Karpas-422 (cell line): ENCODE data around the gene GCH1. TPM values are rescaled to one million over a fixed set of nuclear protein-coding genes. Genes with fewer than 3 reads are reported as not detected.

Experiments
- DNase-seq: peaks from one replicate; pipeline ENCODE4 v3.0.0-alpha.2; 2015
- H2AFZ ChIP-seq: fragments of 200-600 bp; sonication (generic); 2 replicates; pipeline ENCODE4 v1.6.1; 2014; ENCODE audit warnings: antibody characterized with exemption, low read length, mixed read lengths
- H3K27ac ChIP-seq: fragments of 200-600 bp; sonication (generic); 2 replicates; pipeline ENCODE4 v1.5.1; 2014; ENCODE audit warnings: mild to moderate bottlenecking, low read length, moderate library complexity
- H3K27me3 ChIP-seq: fragments of 200-600 bp; sonication (generic); 2 replicates; pipeline ENCODE4 v1.6.1; 2014; ENCODE audit warnings: low read length, mixed read lengths
- H3K36me3 ChIP-seq: fragments of 200-600 bp; sonication (generic); 2 replicates; pipeline ENCODE4 v1.6.1; 2014; ENCODE audit warnings: low read length, mixed read lengths; ENCODE audit not compliant: insufficient read depth
- H3K4me1 ChIP-seq: fragments of 200-600 bp; sonication (generic); 2 replicates; pipeline ENCODE4 v1.6.1; 2014; ENCODE audit warnings: mild to moderate bottlenecking, low read length, mixed read lengths
- H3K4me2 ChIP-seq: fragments of 200-600 bp; sonication (generic); 2 replicates; pipeline ENCODE4 v1.6.1; 2014; ENCODE audit warnings: low read length, low read depth, mild to moderate bottlenecking; ENCODE audit not compliant: poor library complexity, severe bottlenecking
- H3K4me3 ChIP-seq: fragments of 200-600 bp; sonication (generic); 2 replicates; pipeline ENCODE4 v1.5.1; 2014; ENCODE audit warnings: mild to moderate bottlenecking, antibody characterized with exemption, low read length, mixed read lengths
- H3K79me2 ChIP-seq: fragments of 200-600 bp; sonication (generic); 2 replicates; pipeline ENCODE4 v1.6.1; 2014; ENCODE audit warnings: mild to moderate bottlenecking, low read length, mixed read lengths
- H3K9ac ChIP-seq: fragments of 200-600 bp; sonication (generic); 2 replicates; pipeline ENCODE4 v1.6.0; 2014; ENCODE audit warnings: low read length
- H3K9me2 ChIP-seq: fragments of 200-600 bp; sonication (generic), shearing (Covaris generic); replicated peaks from 2 replicates; pipeline ENCODE4 v1.6.0; 2014; ENCODE audit warnings: mild to moderate bottlenecking, low read length, moderate library complexity; ENCODE audit not compliant: insufficient read depth
- H3K9me3 ChIP-seq: fragments of 300-700, 200-600 bp; sonication (generic); 2 replicates; pipeline ENCODE4 v1.6.1; 2014; ENCODE audit warnings: low read length, mixed read lengths
- H4K20me1 ChIP-seq: fragments of 200-600 bp; sonication (generic); 2 replicates; pipeline ENCODE4 v1.6.1; 2014; ENCODE audit warnings: mild to moderate bottlenecking, antibody characterized with exemption, low read length, low read depth; ENCODE audit not compliant: insufficient read depth
- total RNA-seq: library from RNA; depleted of rRNA; stranded (reverse); fragments of >200 nt; shearing (Covaris generic); gene quantifications from 2 replicates; pipeline ENCODE4 v1.2.3, GENCODE V29; 2014; ENCODE audit warnings: low replicate concordance

GCH1 gene
- total RNA-seq, 1 experiment from 2014 or later = 174 TPM

GRCh38 chr14:54823757-54824549 is 78.7 kb downstream of the GCH1 start:
- no peaks in the 10 kb centered on the region for H3K27me3 ChIP-seq

DNA sequence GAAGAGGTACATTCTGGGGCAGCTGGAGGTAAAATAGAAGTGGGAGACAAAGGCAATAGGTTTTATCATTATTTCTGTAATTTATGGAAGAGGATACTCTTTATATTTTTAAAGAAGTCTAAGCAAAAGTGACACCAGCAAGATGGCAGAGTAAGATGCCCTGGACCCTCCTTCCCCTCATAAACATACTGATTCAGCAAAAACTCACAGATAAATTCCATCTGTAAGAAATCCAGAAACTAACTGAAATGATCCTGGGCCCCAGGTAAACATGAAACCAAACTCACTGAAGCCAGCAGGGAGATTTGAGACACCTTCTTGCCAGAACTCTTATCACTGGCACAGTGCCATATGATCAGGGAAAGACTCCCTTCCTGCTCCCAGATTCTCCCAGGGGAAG is 79.9 kb downstream of the GCH1 start:
- Histone ChIP-seq H3K9ac (no peak overlapping the region), H3K4me3 (no peak overlapping the region), H3K27ac (peak overlapping the region; percentile 3; the same call in 1 of the 2 replicates), H3K27me3 (no peaks in the 10 kb centered on the region), H3K9me3 (peaks cover 22% of the 10 kb centered on the region), H3K4me2 (no peak overlapping the region), H3K36me3 (peaks cover 18% of the 10 kb centered on the region; the same call in 1 of the 2 replicates), H3K4me1 (peaks cover 8% of the 10 kb centered on the region), H3K9me2 (no peaks in the 10 kb centered on the region), H2AFZ (no peak overlapping the region), H4K20me1 (no peaks in the 10 kb centered on the region), H3K79me2 (no peaks in the 10 kb centered on the region)
- DNase-seq = no peak

More at GRCh38 chr14:54823757-54824549, 78.7 kb downstream of the GCH1 start:
- Histone ChIP-seq H3K4me3 (no peak overlapping the region), H3K9me2 (no peaks in the 10 kb centered on the region), H3K9ac (no peak overlapping the region), H3K4me2 (no peak overlapping the region), H4K20me1 (no peaks in the 10 kb centered on the region), H3K27ac (no peak overlapping the region), H3K79me2 (no peaks in the 10 kb centered on the region), H3K4me1 (peaks cover 21% of the 10 kb centered on the region), H3K9me3 (peaks cover 22% of the 10 kb centered on the region), H2AFZ (no peak overlapping the region), H3K36me3 (peaks cover 18% of the 10 kb centered on the region; the same call in 1 of the 2 replicates)
- no peak for DNase-seq

DNA sequence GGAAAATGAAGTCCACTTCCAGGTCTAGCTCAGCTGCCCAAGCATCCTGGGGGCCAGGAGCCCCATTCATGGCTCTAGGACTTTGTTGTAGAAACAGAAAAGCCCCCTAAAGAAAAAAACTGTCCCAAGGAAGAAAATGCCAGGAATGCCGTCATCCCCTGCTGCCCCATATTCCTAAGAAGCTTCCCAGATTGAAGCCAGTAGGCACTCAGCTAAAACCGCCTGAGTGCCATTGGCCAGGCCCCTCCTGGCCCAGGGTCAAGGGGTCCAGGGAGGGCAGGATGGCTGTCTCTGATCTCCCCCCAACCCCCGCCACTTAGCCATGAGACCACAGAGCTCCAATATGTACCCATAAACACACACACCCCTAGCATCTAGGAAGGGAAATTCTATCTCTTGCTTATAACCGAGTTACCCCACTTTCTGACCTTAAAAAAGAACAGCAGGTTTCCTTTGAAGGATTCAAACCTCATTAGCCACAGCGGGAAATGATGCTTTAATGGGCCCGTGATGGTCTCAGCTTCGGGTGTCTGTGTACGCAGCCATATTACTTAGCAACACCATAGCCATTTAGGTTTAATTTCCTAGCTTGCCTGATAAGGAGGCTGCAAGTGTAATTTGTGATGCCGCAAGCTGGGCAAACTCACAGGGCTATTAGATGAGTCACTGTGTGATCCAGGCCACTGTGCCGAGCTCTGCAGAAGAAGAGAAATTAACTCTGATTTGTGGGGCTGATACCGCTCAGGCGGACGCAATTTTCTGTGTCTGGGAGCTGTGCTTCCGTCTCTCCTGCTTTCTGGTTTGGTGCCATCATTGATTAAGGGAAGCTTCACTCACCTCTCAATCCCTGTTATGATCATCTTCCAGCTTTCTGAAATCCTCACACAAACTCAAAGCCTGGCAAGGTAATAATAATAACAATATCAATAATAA is 84.2 kb downstream of the GCH1 start:
- DNase-seq = no peak
- Histone ChIP-seq H4K20me1 (no peaks in the 10 kb centered on the region), H3K79me2 (no peaks in the 10 kb centered on the region), H3K4me1 (peaks cover 4% of the 10 kb centered on the region), H2AFZ (no peak overlapping the region), H3K4me2 (no peak overlapping the region), H3K27me3 (no peaks in the 10 kb centered on the region), H3K9me3 (peaks cover 3% of the 10 kb centered on the region; the same call in 1 of the 2 replicates), H3K36me3 (peaks cover 9% of the 10 kb centered on the region), H3K9me2 (no peaks in the 10 kb centered on the region), H3K9ac (no peak overlapping the region), H3K27ac (no peak overlapping the region), H3K4me3 (no peak overlapping the region)

DNA sequence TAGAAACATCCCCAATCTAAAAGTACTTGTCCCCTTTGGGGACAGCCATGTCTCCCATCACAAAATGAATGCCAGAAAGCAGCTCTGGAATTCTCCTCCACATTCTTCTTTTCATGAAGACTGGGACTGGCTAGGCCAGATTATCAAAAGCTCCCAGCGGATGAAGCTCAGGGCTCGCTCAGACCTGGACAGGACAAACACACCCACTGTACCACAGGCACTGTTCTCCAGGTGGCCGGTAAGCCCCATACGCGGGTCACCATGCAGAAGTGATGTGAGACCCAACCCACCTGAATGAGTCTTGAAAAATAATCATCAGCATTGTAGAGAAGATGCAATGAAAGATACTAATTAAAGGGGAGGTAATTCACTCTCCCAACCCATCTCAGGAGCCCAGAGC is 85.1 kb downstream of the GCH1 start:
- H3K4me3 ChIP-seq = no peak overlapping the region
- H3K4me2 ChIP-seq = no peak overlapping the region
- H3K9me2 ChIP-seq = no peaks in the 10 kb centered on the region
- no peaks in the 10 kb centered on the region for H3K79me2 ChIP-seq
- no peaks in the 10 kb centered on the region for H4K20me1 ChIP-seq
- no peak overlapping the region for H3K9ac ChIP-seq
- H3K4me1 ChIP-seq = peaks cover 5% of the 10 kb centered on the region
- no peaks in the 10 kb centered on the region for H3K27me3 ChIP-seq
- H3K27ac ChIP-seq = no peak overlapping the region
- DNase-seq = no peak
- no peaks in the 10 kb centered on the region for H3K9me3 ChIP-seq
- peaks cover 9% of the 10 kb centered on the region for H3K36me3 ChIP-seq
- H2AFZ ChIP-seq = no peak overlapping the region

DNA sequence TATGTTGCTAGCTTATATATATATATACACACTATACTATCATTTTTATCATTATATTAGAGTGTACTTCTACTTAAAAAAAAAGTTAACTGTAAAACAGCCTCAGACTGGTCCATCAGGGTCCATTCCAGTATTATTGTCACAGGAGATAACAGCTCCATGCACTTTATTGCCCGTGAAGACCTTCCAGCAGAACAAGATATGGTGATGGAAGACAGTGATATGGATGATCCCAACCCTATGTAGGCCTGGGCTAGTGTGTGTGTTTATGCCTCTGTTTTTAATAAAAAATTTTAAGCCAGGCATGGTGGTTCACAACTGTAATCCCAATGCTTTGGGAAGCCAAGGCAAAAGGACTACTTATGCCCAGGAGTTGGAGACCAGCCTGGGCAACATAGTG is 86.2 kb downstream of the GCH1 start:
- H3K27ac ChIP-seq = no peak overlapping the region
- peaks cover 5% of the 10 kb centered on the region for H3K4me1 ChIP-seq
- DNase-seq = no peak
- no peaks in the 10 kb centered on the region for H3K79me2 ChIP-seq
- H3K36me3 ChIP-seq = peaks cover 9% of the 10 kb centered on the region
- H3K4me2 ChIP-seq = no peak overlapping the region
- no peaks in the 10 kb centered on the region for H4K20me1 ChIP-seq
- no peaks in the 10 kb centered on the region for H3K9me3 ChIP-seq
- no peak overlapping the region for H2AFZ ChIP-seq
- H3K9me2 ChIP-seq = no peaks in the 10 kb centered on the region
- no peaks in the 10 kb centered on the region for H3K27me3 ChIP-seq
- H3K9ac ChIP-seq = no peak overlapping the region
- no peak overlapping the region for H3K4me3 ChIP-seq

DNA sequence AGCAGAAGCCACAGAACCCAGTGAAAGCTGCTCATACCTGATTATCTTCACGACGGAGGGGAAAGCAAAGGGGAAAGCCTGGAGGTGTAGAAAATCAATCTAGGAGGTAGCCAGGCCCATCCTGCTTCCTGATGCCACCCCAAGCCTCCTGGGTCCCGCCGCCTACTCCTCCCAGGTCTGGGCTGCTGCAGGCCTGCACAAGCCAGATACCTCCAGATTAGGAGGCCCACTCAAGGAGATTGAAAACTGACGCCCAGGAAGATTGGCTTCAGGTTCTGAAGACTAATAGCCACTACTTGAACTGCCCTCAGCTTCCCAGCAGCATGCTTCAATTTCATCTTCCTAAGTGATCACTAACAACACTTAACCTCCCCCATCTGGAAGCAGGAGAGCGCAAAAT is 87.1 kb downstream of the GCH1 start:
- Histone ChIP-seq H4K20me1 (no peaks in the 10 kb centered on the region), H3K36me3 (peaks cover 9% of the 10 kb centered on the region), H3K4me3 (no peak overlapping the region), H3K9me3 (no peaks in the 10 kb centered on the region), H3K9ac (no peak overlapping the region), H3K4me2 (no peak overlapping the region), H3K27ac (no peak overlapping the region), H3K79me2 (no peaks in the 10 kb centered on the region), H3K9me2 (no peaks in the 10 kb centered on the region), H2AFZ (no peak overlapping the region), H3K27me3 (no peaks in the 10 kb centered on the region), H3K4me1 (peaks cover 5% of the 10 kb centered on the region)
- DNase-seq = no peak

DNA sequence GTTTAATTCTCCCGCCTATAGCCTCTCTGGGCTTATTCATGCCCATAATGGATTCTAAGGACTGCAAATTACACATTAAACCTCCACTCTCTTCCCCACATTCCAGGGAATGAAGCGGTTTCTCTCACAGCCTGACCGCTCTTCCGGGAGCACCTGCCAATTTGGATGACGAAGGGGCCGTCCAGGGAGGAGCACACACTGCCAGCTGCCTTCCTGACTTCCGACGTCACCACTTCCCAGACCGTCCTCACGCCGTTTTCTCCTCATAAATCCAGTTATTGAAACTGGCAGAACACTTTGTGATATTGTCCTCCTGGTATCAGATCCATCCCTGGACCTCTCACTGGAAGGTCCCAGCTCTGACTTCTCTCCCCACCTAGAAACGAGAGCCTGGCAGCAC is 87.6 kb downstream of the GCH1 start:
- H2AFZ ChIP-seq = no peak overlapping the region
- peaks cover 9% of the 10 kb centered on the region for H3K36me3 ChIP-seq
- H3K9me3 ChIP-seq = no peaks in the 10 kb centered on the region
- H3K79me2 ChIP-seq = no peaks in the 10 kb centered on the region
- no peak for DNase-seq
- no peak overlapping the region for H3K27ac ChIP-seq
- H3K4me2 ChIP-seq = no peak overlapping the region
- H3K9me2 ChIP-seq = no peaks in the 10 kb centered on the region
- H4K20me1 ChIP-seq = no peaks in the 10 kb centered on the region
- peaks cover 5% of the 10 kb centered on the region for H3K4me1 ChIP-seq
- no peaks in the 10 kb centered on the region for H3K27me3 ChIP-seq
- no peak overlapping the region for H3K4me3 ChIP-seq
- no peak overlapping the region for H3K9ac ChIP-seq

- DNase-seq = peak; percentile 86
- H3K4me2 ChIP-seq = no peak overlapping the region
- no peaks in the 10 kb centered on the region for H3K27me3 ChIP-seq
- no peak overlapping the region; the same call in 1 of the 2 replicates for H3K27ac ChIP-seq
- H3K4me3 ChIP-seq = no peak overlapping the region
- no peak overlapping the region for H3K9ac ChIP-seq
- H3K9me2 ChIP-seq = no peaks in the 10 kb centered on the region
- no peaks in the 10 kb centered on the region for H4K20me1 ChIP-seq
- H2AFZ ChIP-seq = no peak overlapping the region
- H3K9me3 ChIP-seq = no peaks in the 10 kb centered on the region
- H3K79me2 ChIP-seq = no peaks in the 10 kb centered on the region
- peaks cover 10% of the 10 kb centered on the region for H3K4me1 ChIP-seq
- H3K36me3 ChIP-seq = peaks cover 9% of the 10 kb centered on the region
These were observed 88.5 kb downstream of the GCH1 start for GRCh38 chr14:54814076-54814475.
